Left kidney (tissue), 2 donors: Measurements from ENCODE around the gene PHACTR2. TPM values are rescaled to one million over a fixed set of nuclear protein-coding genes. Genes with fewer than 3 reads are reported as not detected.

Source experiments
- DNase-seq: peaks from one replicate; pipeline ENCODE4 v3.0.0-alpha.2; 2013
- polyA plus RNA-seq: library from polyadenylated mRNA; unstranded; fragments of 120-200 nt; gene quantifications from one replicate; pipeline ENCODE4 v1.2.1, GENCODE V29; 2013; ENCODE audit not compliant: insufficient read length

PHACTR2 gene
- polyA plus RNA-seq, 1 donor, result 42.4 TPM

DNA sequence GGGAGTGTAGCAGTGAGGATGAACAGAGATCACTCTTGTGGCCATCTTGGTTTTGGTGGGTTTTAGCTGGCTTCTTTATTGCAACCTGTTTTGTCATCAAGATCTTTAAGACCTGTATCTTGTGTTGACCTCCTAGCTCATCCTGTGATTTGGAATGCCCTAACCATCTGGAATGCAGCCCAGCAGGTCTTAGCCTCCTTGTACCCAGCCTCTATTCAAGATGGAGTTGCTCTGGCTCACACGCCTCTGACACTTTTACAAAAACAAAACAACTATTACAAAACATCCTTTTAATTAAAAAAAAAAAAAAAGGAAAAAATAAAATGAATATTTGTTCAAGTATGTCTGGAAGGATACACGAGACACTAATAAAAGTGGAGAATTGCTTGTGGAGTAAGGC lies 62.4 kb downstream of the PHACTR2 start:
- DNase-seq, result no peak

DNA sequence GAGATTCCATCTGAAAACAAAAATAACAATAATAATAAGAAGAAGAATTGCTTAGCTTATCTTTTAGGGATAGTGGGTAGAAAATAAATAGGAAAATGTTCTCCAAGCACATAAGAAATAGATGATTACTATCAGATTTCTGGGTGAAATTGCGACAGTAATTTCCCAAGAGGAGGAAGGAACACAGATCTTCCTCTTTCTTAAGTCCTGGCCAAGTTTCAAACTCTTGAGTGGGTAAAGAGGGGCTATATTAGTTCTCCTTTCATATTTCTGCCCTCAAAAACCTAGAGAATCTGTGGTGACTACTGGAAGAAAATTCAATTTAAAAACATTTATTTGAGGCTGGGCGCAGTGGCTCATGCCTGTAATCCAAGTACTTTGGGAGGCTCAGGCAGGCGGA lies 63.7 kb downstream of the PHACTR2 start:
- DNase-seq, result no peak

DNA sequence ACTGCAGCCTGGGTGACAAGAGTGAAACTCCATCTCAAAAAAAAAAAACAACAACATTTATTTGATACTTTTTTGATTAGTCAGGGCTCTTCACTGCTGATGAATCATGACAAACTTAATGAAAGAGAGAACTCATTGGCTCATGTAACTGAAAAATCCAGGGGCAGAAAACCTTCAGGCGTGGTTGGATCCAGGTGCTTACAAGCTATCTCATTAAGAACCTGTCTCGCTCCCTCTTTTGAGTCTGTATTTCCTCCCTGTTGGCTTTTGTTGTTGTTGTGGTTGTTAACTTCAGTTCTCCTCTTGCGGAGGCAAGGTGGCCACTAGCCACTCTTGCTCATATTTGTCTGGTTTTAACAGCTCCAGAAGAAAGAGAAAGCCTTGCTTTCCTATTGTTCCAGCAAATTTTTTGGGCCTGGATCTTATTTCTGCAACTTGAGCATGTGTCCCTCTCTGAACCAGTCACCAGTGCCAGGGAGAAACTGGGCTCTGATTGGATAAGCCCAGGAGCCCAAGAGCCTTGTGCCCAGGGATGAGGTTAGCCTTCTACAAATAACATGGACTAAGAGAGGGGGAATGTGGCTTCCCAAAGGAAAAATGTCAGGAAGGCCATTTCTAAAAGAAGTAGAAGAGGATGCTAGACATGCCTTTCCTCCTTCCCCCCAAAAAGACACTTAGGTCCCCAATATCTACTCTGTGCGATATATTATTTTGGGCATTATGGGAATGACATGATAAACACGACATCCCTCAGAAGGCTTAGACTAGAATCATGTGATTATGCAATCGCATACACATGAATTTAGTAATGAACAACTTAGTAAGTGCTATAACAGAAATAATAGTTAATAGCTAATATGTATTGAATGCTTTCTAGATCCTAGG lies 64.5 kb downstream of the PHACTR2 start:
- DNase-seq, result no peak

DNA sequence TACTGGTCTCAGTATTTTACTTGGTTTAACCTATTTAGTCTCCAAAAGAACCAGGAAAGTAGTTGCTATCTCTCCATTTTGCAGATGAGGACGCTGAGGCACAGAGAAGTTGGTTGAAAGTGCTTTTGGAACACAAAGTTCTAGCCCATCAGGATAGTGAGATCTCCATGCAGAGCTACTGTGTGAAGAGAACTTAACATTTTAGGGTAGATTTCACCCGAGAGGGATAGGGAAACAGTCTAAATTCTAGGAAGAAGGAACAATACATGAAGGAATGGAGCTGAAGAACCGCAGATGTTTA lies 65.1 kb downstream of the PHACTR2 start:
- no peak for DNase-seq

DNA sequence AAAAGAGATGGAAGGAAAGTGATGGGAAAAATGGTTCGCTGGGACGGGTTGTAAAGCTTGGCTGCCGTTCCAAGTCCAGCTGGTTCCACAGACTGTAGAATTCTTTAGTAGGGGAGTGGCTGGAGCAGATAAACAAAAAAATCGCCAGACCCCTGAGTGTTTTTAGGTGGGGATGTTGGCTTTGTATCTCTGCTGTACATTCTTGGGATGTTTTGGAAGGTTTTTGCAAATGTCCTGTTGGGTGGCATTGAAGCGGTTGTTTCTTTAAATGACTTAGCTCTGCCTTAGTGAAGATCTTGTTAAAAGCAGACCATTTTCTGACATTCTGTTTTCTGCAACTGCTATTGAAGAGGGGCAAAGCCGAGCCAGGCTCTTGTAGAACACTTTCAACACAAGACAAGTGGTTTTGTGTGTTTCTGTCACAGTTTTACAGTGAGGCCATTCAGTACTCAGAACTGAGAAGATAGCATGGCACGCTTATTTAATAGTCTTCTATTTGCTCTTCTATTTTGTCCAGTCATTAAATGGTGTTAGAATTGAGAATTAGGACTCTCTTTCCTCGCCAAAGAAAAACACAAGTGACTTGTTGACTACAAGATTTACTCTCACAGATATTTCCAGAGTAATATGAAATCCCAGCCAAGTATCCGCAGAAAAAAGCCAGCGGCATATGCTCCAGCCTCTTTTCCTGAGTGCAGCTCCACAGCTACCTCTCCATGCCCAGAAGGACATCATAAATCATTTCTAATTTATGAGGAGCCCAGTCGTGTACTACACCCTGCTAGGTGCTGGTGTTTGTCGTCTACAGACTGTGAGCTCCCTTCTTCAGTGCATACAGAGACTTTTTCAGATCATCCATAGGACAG lies 65.8 kb downstream of the PHACTR2 start:
- DNase-seq, result no peak

DNA sequence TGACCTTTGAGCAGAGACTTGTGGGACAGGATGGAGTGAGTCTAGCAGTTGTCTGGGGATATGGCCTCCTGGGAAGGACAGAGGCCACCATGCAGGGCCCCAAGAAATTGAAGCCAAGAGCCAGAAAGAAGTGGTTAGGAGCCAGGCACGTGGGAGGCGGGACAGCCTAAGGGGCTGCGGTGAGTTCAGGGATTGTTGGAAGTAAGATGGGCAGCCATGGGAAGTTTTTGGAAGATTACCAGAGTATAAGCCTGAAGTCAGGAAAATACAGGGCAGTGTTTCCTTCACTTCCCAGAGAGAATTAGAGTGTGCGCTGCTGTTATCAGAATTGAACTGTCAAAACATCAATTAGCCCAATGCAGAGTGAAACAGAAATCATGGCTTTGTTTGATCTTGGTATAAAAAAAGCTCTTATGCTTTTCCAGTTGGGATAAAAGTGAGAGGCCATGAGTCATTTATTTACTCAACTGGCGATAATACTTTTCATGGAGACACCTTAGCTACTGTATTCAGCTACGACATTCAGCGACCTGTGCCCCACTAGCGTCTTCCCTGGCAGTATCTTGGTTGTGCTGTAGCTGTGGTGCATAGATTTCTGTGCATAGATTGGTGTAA lies 66.9 kb downstream of the PHACTR2 start:
- DNase-seq, result no peak

DNA sequence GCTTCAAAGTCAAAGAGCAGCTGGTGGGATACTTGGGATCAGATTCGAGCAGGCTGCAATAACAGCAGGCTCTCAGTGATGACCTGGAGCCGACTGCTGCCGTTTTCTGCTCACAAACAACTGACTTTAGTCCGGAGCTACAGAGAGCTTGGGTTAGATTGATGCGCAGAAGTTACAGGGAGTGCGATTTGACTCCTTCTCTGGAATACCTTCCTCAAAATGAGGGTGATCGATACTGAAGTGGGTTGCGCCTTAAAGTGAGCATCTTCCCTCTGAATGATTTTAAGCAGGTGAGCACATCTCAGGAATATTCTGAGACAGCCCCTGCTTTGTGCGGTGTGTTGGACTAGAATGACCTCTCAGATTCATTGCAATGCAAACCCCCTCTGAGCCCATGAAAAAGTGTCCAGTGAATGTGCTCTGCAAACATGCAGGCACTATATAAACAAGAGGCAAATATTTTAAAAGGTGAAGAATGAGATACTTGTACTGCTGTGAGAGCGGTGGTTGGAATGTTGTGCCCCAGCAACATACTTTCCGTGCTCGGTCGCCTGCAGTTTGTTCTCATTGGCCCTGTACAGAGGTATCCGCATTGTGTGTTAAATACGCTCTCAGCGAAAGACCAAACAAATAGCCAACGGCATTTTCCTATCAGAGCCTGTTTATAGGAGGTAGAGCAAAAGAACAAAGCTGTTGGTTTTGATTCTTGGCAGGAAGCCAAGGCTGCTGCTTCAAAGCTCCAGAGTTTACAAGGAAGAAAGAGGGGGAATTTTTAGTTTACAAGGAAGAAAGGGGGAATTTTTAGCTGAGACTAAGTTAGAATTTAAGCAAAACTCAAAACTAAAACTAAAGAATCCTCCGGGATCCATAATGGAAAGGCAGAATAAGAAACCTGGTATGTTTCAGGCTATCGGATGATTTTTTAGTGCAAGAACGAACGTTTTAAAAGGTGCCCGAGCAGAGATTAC lies 67.7 kb downstream of the PHACTR2 start:
- peak; percentile 75 for DNase-seq

DNA sequence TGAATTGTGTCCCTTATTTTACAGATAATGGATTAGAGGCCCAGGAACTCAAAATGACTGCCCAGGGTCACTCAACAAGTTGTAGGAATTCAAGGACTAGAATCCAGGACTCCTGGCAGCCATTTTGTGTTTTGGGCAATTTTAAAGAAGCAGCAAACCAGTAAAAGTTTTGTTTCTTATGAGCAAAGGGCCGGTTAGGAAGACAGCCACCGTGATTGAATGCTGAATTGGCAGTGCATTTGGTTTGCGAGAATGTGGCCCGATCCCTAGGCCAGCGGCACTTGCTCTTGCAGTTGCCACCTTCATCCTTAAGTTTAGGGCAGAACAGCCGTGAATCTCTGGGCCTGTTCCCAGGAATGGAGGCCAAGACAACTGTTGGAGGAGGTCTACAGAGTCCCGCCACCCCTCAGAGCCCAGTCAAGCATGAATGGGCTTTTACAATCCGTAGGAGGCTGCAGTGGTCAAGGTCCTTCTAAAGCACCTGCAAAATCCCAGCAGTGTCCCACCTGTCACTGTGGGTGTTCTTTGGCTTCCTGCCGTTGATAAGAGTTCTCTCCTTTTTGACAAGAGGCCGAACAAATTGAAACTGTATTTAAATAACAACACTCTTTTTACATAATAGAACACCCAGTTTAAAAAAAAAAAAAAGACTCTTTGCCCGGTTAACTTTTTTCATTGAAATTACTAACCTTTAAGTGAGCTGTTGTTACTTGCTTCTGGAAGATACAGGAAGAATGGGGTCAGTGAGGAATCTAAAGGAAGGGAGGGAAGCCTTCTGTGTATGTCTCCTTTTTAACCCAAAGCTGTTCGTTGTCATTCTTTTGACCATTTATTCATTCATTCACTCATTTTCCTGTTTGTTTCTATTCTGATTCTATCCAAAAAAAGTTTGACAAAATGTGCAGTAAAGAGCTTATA lies 68.7 kb downstream of the PHACTR2 start:
- DNase-seq, result no peak

DNA sequence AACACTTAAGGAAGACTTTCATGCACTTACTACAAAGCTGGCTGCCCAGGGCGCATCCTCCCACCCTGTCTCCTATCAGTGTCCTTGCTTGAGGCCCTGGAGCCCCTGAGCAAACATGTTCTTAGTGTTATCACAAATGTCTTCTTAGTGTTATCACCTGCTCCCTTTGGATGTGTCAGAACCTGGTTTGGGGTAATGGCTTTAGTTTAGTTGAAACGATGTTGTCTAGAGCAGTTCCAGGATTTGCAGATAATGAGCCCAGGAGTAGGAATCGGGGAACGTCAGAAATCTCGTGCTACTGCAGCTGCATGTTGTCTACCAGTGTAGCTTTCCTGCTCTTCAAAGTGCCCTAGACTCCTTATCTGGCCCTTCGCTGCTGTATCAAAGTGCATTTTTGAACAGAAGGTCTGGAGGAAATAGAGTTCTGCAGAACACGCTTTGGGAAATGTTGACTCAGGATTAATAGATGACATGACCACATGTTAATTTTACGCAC lies 69.6 kb downstream of the PHACTR2 start:
- no peak for DNase-seq

DNA sequence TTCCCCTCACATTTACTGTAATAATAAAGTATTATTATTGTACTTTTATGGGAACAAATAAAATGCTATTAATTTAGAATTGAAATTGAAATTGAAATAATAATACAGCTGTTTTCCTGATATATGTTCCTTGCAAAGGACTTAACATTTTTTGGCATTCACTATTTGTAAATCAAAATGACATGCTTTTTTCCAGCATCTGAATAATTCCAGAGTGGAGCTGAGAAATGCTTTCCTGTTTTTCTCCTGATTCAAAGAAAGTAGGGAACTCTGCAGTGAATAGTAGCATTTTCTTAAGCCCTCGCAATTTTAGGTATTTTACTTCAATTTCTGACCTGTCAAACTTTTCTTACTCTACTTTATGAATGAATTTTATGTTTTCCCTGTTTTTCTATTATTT lies 72.1 kb downstream of the PHACTR2 start:
- no peak for DNase-seq

DNA sequence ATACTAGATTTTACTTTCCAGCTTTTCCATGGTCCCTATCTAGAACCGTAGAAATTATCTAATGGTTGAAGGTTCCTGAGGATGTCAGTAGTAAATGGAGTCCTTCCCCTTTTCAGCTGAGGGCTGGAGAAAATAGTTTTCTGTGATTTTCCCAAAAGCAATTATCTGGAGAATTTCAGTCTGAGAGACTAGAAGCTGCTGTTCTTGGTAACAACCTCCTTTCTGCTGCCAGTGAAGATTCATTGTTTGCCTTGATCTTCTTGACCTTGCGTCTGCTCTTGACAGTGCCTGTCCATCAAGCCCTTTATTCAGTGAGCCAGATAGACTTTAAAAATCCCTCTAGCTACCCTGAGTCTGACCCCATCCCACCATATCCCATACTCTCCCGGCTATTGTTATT lies 73.1 kb downstream of the PHACTR2 start:
- no peak for DNase-seq

DNA sequence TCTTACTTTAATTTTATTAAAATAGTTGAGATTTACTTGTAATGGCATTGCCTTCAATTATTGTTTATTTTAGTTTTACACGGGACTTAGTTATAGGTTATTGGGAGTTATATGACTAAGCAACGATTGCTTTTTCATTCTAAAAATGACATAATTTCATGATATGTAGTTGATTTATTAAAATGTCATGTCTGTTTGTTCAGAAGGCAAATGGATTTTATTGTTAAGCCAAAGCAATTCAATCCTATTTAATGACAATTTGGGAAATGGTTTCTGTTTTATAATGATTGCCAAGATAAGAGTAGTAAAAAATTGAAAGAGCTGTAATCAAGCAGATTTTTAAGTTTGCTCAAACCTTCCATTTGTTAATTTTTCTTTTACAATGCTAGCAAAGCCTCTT lies 74.7 kb downstream of the PHACTR2 start:
- no peak for DNase-seq

DNA sequence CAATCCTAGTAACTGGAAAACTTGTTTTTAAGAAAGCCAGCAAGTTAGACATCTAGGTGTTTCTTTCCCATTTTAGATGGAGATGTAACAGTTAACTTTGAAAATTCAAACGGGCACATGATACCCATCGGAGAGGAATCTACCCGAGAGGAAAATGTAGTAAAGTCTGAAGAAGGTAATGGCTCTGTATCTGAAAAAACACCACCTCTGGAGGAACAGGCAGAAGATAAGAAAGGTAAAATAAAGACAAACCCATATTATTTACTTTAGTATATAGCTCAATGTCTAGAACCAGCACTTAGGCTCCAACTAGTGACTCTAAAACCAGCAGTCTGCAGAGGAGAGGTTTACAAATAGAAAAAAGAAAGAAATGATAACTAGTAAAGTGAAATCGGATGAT lies 75.9 kb downstream of the PHACTR2 start:
- DNase-seq, result no peak

DNA sequence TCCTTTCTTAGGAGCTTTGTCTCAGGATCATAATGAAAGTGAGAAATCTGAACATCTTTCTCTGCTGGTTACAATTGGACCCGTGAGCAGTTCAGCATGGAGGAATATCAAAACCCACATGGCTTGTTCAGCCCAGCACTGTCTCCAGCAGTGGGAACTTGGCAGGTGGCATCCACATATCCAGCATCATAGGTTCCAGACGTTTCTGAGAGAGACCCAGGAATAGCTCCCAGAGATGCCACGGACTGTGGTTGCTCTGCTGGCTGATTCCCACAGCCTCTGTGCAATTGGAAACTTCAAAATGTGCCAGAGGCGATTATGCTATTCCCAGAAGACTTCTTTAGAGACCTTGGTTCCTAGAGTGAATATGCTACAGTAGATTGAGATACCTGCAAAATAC lies 76.4 kb downstream of the PHACTR2 start:
- no peak for DNase-seq

DNA sequence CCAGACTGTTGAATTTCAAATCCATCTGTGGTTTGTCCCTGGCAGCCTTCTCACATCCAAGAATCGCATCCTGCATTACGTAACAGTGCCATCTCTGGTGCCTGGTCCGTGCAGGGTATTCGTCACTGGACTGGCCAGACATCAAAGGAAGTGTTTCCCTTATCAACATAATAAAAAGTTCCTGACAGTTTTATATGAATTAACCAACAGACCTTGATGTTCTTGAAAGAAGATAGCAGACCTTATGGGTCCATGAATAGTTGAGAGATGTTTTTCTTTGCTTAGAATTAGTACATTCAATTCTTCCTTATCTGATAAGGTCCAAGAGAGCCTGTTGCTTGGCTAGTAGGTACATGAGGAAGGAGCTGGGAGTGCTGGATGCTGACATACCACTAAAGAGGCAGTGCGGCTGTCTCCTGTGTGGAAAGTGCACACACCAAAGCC lies 77.6 kb downstream of the PHACTR2 start:
- no peak for DNase-seq

DNA sequence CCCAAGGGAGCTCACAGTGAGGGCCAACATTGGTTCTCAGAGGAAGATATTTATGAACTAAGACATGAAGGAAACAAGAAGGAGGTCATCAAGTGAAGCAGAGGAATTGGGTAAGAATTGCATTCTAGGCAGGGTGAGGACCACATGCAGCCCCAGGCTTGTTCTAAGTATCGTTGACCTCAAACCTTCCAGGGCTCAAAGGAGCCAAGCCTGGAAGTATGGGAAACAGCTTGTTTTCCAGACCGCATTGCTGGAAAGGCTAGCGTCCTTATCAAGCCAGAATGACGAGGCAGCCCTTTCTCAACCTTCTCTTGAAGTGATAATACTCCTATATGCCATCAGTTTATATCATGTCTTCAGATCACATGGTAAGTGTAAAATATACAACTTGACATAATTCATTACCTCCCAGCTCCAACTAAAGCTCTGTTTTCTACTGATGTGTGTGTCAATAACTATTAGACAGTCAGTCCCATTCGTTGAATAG lies 79.6 kb downstream of the PHACTR2 start:
- no peak for DNase-seq

DNA sequence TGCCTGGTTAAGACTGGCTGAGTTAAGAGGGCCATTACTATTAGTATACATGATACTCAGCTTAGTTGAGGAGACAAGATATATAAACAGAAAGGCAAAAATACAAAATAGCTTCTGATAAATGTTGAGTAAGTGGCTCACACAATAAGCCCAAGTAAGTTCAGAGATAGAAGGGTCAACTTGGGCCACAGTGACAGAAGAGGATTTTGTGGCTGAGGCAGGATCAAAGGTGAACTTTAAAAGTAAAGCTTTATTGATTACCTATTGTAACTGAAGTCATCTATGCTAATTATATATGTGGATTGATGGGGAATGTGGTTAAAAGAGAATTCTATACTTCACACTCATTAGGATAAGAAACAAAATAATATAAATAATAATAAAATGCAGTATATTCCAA lies 80.8 kb downstream of the PHACTR2 start:
- no peak for DNase-seq

DNA sequence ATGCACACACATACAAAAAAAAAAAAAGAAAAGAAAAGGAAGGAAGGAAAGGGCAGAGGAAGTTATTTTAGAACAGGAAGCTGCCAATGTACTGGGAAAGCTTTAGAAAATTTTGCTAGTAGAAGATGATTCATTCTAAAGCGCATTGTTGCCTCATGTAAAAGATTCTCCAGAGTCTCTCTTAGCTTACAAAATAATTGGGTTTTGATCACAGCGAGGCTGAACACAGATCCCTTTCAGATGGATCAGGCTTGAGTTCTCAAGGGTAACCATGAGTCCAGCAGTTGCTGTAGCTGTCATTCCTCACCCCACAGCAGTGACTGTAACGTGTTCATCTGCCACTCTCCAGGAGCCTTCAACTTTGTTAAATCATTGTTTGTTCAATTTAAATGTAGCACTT lies 81.9 kb downstream of the PHACTR2 start:
- no peak for DNase-seq

DNA sequence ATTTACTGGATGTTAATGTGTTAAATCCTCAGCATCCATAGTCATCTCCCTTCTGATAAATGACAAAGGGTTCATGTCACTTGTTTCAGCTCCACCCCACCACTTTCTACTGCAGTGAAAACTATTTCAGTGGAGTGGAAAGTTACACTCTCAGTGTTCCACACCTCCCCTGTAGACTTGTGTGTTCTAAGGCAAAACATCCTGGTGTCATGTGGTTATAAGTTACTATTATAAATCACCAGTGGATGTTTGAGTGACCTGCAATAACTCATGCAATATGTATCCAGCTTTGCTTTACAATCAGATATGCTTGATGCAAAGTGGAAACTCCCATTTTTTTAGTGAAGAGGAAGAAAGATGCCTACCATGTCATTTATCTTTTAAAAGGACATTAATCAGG lies 83.3 kb downstream of the PHACTR2 start:
- no peak for DNase-seq

DNA sequence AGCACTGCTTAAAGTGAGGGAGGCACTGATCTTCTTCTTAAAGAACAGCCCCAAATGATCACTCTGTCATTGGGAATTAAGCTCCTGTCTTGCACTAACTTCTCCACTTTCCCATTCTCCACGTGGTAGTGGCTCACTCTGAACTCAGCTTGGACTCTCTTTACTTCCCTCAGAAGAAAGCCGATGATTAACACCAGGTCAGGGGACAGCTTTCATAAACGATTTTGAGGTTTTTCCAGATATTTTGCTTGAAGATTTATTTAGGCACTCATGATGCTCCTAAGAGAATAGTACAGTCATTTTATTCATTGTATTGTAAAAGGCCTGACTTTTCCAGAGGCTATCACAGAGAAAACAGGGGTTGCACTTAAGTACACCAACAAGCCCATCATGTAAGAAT lies 84.4 kb downstream of the PHACTR2 start:
- DNase-seq, result no peak
